Peyer's patch (tissue), 4 donors: ENCODE measurements around the gene NTNG2. TPM values are rescaled to one million over a fixed set of nuclear protein-coding genes. Genes with fewer than 3 reads are reported as not detected.
A peak's percentile ranks its signal among the peaks of the same experiment; 100 is the strongest.

Experiments
- DNase-seq, 3 donors: peaks; one replicate each; pipeline ENCODE4 v3.0.0-alpha.2; 2017 to 2019
- H3K27ac ChIP-seq, 4 donors: fragments of 200-600 bp; sonication (generic); one replicate each; pipeline ENCODE4 v1.5.1; 2016 to 2019
- H3K27me3 ChIP-seq, 2 donors: fragments of 200-600 bp; sonication (generic); one replicate each; pipeline ENCODE4 v1.5.1; 2019
- H3K36me3 ChIP-seq, 3 donors: fragments of 200-600 bp; sonication (generic); one replicate each; pipeline ENCODE4 v1.5.1; 2016 to 2019
- H3K4me1 ChIP-seq, 4 donors: fragments of 200-600 bp; sonication (generic); one replicate each; pipeline ENCODE4 v1.5.1; 2016 to 2019
- H3K4me3 ChIP-seq, 4 donors: fragments of 200-600 bp; sonication (generic); 1 replicate in 3 of 4; 2 replicates in 1 of 4; pipeline ENCODE4 v1.5.1; 2016 to 2019; ENCODE audit warnings: mild to moderate bottlenecking in 1 of 4
- H3K9me3 ChIP-seq, 4 donors: fragments of 200-600 bp; sonication (generic); one replicate each; pipeline ENCODE4 v1.5.1; 2016 to 2019; ENCODE audit warnings: mild to moderate bottlenecking in 1 of 4
- POLR2A ChIP-seq, 2 donors: fragments of 450-650 bp; IDR thresholded peaks; one replicate each; pipeline ENCODE4 v1.5.1; 2017; ENCODE audit warnings: antibody characterized with exemption in 2 of 2, mild to moderate bottlenecking in 2 of 2, moderate library complexity in 2 of 2
- total RNA-seq, 4 donors: library from RNA; depleted of rRNA; stranded (reverse); fragments of >200 nt; gene quantifications; one replicate each; pipeline ENCODE4 v1.1.0, GENCODE V29; 2016
- TF ChIP-seq, protein P1 (sequence below), 6 experiments: fragments of 450-650 bp in 4 of 6; fragments of 200-600 bp in 2 of 6; sonication (generic) in 1 of 6; IDR thresholded peaks; one replicate each; pipeline ENCODE4 v1.5.1; 2017 to 2019; ENCODE audit warnings: antibody characterized with exemption in 6 of 6, mild to moderate bottlenecking in 3 of 6, moderate library complexity in 1 of 6

Gene NTNG2
- total RNA-seq, 4 donors from 2014 or later, result 0.18 to 9.1 (median 1.0) TPM

DNA sequence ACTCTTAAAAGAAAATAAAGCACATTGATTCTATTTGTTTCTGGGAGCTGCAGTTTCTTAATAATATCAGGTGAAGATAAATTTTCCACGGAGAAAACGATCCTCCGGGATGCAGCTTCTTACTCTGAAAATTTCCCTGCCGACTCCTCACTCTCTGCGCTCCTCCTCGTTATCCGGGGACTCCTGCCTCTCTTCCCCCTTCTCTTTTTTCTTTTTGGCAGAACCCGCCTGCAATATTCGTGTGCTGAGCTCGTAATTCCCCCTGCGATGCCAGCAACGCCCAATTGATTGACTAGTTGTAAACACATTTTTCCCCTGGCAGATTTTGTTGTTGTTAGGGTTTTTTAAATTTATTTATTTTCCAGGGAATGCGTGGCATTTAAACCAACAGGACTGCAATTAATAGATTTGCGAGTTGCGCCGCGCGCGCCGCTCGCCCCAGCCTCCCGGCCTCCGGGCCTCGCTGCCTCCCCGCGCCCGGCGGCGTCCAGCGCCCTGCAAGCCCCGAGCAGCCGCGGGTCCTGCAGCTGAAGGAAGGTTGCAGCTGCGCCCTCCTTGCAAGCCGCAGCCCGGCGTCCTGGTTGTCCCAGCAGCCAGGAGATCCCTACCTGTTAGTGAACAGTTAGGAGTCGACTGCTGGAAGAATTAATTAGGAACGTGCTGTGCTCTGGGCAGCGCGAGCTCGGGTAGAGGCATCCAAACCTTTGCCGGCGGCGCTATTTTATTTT is 2.2 kb downstream of the NTNG2 start:
- Histone ChIP-seq H3K4me3 (no peak overlapping the region), H3K27me3 (peaks cover 0 to 30% of the 10 kb centered on the region in 2 donors), H3K36me3 (no peaks in the 10 kb centered on the region), H3K9me3 (no peaks in the 10 kb centered on the region), H3K4me1 (peaks cover 0 to 33% (median 15%) of the 10 kb centered on the region in 4 donors), H3K27ac (no peak overlapping the region)
- TF ChIP-seq POLR2A (IDR thresholded peaks at IDR 0.05), result no peak
- TF ChIP-seq, protein P1, sequence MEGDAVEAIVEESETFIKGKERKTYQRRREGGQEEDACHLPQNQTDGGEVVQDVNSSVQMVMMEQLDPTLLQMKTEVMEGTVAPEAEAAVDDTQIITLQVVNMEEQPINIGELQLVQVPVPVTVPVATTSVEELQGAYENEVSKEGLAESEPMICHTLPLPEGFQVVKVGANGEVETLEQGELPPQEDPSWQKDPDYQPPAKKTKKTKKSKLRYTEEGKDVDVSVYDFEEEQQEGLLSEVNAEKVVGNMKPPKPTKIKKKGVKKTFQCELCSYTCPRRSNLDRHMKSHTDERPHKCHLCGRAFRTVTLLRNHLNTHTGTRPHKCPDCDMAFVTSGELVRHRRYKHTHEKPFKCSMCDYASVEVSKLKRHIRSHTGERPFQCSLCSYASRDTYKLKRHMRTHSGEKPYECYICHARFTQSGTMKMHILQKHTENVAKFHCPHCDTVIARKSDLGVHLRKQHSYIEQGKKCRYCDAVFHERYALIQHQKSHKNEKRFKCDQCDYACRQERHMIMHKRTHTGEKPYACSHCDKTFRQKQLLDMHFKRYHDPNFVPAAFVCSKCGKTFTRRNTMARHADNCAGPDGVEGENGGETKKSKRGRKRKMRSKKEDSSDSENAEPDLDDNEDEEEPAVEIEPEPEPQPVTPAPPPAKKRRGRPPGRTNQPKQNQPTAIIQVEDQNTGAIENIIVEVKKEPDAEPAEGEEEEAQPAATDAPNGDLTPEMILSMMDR (IDR thresholded peaks at IDR 0.05), result no peak
- DNase-seq, result no peak

DNA sequence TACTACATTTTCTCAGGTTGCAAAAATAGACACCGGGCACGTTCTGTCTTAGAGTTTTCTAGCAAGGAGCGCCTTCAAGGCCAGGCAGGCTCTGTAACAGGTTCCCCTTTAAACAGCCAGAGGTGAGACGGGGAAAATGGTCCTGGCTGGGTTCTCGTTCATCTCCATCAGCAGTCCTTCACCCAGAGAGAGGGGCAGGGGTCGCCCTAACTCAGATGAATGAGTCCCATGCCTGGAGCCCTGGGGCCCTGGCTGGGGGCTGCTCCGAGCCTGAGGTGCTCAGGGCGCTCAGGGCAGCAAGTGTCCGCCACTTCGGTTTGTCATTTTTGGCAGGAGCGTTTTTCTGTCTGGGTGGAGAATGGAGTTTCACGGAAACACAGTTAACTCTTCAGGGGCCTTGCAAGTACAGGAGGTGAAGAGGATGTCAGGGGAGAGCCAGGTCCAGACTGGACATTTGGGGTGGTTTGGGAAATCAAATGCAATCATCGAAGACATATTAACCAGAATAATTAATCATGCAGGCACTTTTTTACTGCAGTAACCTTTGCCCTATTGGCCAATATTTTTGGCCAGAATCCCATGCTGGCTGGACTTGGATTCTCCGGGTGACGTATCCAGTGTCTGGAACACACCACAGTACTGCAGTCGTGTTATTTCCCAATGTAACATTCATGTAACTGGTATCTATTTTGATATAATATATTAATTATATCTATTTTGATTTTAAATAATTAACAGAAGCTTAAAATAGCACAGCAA is 2.9 kb downstream of the NTNG2 start:
- H3K4me3 ChIP-seq, result no peak overlapping the region
- no peaks in the 10 kb centered on the region for H3K36me3 ChIP-seq
- TF ChIP-seq POLR2A (IDR thresholded peaks at IDR 0.05), result no peak
- TF ChIP-seq, protein P1 (IDR thresholded peaks at IDR 0.05), result no peak
- H3K4me1 ChIP-seq, result peaks cover 0 to 33% (median 15%) of the 10 kb centered on the region in 4 donors
- no peaks in the 10 kb centered on the region for H3K9me3 ChIP-seq
- peaks cover 0 to 30% of the 10 kb centered on the region in 2 donors for H3K27me3 ChIP-seq
- no peak overlapping the region for H3K27ac ChIP-seq
- DNase-seq, result peak in 1 of 3 donors; percentile 71

DNA sequence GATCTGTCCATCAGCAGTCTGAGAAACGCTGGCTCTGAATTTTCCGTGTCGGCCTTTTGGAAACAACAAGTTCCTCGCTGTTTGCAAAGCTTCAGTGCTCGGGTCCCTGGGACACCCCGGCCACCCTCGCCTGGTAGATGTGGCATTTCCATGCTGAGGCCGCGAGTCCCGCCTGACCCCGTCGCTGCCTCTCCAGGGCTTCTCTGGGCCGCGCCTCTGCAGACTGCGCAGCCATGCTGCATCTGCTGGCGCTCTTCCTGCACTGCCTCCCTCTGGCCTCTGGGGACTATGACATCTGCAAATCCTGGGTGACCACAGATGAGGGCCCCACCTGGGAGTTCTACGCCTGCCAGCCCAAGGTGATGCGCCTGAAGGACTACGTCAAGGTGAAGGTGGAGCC is 4.7 kb downstream of the NTNG2 start:
- Histone ChIP-seq H3K9me3 (no peaks in the 10 kb centered on the region), H3K27ac (no peak overlapping the region), H3K4me3 (no peak overlapping the region), H3K36me3 (no peaks in the 10 kb centered on the region), H3K4me1 (peaks cover 0 to 25% (median 11%) of the 10 kb centered on the region in 4 donors), H3K27me3 (peaks cover 0 to 19% of the 10 kb centered on the region in 2 donors)
- no peak for TF ChIP-seq POLR2A (IDR thresholded peaks at IDR 0.05)
- TF ChIP-seq, protein P1 (IDR thresholded peaks at IDR 0.05), result peak in 2 of 6 experiments; percentile 11 to 16
- DNase-seq, result no peak

DNA sequence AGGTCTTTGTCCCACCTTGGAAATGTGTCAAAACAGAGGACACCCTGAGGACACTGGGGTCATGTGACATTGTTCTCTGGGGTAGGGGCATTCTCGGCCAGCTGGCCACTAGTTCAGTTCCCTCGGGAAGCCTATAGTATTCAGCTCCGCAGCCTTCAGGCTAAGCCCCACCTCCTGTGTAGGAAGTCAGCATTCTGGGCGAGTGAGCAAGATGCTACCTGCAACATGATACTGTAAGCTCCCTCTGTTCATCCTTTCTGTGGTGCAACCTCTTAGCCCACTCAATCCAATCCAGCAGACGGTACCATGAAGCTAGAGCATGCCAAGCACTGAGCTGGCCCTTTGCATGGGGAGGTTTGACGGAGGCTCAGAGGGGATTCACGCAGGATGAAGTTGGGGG is 5.3 kb downstream of the NTNG2 start:
- peaks cover 0 to 19% of the 10 kb centered on the region in 2 donors for H3K27me3 ChIP-seq

DNA sequence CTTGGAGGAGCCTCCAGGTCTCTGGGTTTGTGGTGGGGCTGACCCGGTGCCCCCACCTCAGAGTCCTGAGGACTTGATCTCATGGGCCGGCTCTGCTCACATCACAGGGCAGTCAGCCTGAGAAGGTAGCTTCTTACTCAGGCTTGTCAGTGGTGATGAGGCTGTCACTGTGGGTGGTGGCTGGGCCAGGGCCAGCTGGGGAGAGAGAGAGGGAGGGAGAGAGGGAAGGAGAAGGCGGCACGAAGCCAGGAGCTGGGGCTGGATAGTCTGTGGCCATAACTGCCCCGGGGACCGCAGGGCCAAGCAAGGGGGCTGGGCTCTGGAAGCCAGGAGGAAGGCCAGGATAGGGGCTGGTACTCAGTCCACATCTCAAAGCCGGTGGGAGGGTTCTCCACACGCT is 6.5 kb downstream of the NTNG2 start:
- H3K27me3 ChIP-seq, result peaks cover 0 to 10% of the 10 kb centered on the region in 2 donors
- no peaks in the 10 kb centered on the region for H3K9me3 ChIP-seq
- TF ChIP-seq, protein P1 (IDR thresholded peaks at IDR 0.05), result no peak
- TF ChIP-seq POLR2A (IDR thresholded peaks at IDR 0.05), result no peak
- no peak overlapping the region for H3K27ac ChIP-seq
- peaks cover 0 to 16% (median 1%) of the 10 kb centered on the region in 4 donors for H3K4me1 ChIP-seq
- no peaks in the 10 kb centered on the region for H3K36me3 ChIP-seq
- H3K4me3 ChIP-seq, result no peak overlapping the region
- DNase-seq, result no peak

More for the DNA sequence above, 5.3 kb downstream of the NTNG2 start:
- H3K4me1 ChIP-seq, result peaks cover 0 to 24% (median 10%) of the 10 kb centered on the region in 4 donors
- TF ChIP-seq POLR2A (IDR thresholded peaks at IDR 0.05), result no peak
- H3K27ac ChIP-seq, result no peak overlapping the region
- H3K9me3 ChIP-seq, result no peaks in the 10 kb centered on the region
- no peaks in the 10 kb centered on the region for H3K36me3 ChIP-seq
- H3K4me3 ChIP-seq, result no peak overlapping the region
- no peak for DNase-seq

DNA sequence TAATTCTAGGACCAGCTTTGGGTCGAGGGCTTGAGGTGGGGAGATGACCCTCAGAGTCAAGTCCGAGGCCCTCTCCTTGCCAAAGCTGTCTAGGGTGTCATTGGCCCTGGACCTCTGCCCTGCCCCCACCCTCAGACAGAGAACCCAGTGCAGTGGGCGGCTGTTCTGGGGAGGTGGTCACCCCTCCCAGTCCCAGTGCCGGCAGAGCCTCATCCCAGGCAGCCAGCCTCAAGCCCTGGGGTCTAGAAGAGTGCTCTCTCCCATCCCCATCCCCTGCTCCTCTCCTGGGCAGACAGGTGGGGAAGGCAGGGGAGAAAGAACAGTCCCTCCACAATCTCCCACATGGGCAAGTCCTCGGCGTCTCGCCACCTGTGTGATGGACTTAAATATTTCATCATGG is 7.0 kb downstream of the NTNG2 start:
- Histone ChIP-seq H3K27ac (no peak overlapping the region), H3K36me3 (no peaks in the 10 kb centered on the region), H3K4me1 (peaks cover 0 to 11% (median 0%) of the 10 kb centered on the region in 4 donors), H3K9me3 (no peaks in the 10 kb centered on the region), H3K4me3 (no peak overlapping the region), H3K27me3 (peaks cover 0 to 5% of the 10 kb centered on the region in 2 donors)
- DNase-seq, result no peak
- TF ChIP-seq POLR2A (IDR thresholded peaks at IDR 0.05), result no peak
- TF ChIP-seq, protein P1 (IDR thresholded peaks at IDR 0.05), result no peak
